ENCODE data around the gene LCTL. TPM values are rescaled to one million over a fixed set of nuclear protein-coding genes. Genes with fewer than 3 reads are reported as not detected.

Gene LCTL
- total and polyA plus RNA-seq, 3 donors from 2014 or later, result 0.16 to 0.19 TPM; not detected in 1

GRCh38 chr15:66566963-66567531, 1.2 kb upstream of the LCTL start:
- Histone ChIP-seq H3K36me3 (ENCODE audit: low read depth, missing control alignments) (no peaks in the 10 kb centered on the region), H3K4me3 (no peak overlapping the region), H3K27me3 (no peaks in the 10 kb centered on the region), H3K4me1 (no peaks in the 10 kb centered on the region), H3K9me3 (no peaks in the 10 kb centered on the region), H3K27ac (no peak overlapping the region)
- TF ChIP-seq CTCF (IDR thresholded peaks at IDR 0.05) (peak; percentile 20 to 79 (median 49)), POLR2A (IDR thresholded peaks at IDR 0.05) (no peak)
- 47 to 59% methylated on average over 15 of the region's 15 CpGs for WGBS, 2 donors
- intact Hi-C loops (cut with DNase I; ENCODE audit: low total_unique reads), result no loop called here
- DNase-seq, result peak; percentile 76

- Histone ChIP-seq H3K27me3 (no peaks in the 10 kb centered on the region), H3K9me3 (no peaks in the 10 kb centered on the region), H3K27ac (no peak overlapping the region), H3K4me3 (no peak overlapping the region), H3K4me1 (no peaks in the 10 kb centered on the region), H3K36me3 (ENCODE audit: low read depth, missing control alignments) (no peaks in the 10 kb centered on the region)
- DNase-seq, result no peak
- TF ChIP-seq CTCF (IDR thresholded peaks at IDR 0.05) (no peak), POLR2A (IDR thresholded peaks at IDR 0.05) (no peak)
- intact Hi-C loops (cut with DNase I; ENCODE audit: low total_unique reads), result no loop called here
- 84 to 86% methylated on average over 7 to 9 of the region's 9 CpGs for WGBS, 2 donors
Observed at GRCh38 chr15:66565141-66565641, 607 bp downstream of the LCTL start.

GRCh38 chr15:66564136-66565041, 1.4 kb downstream of the LCTL start:
- intact Hi-C loops (cut with DNase I; ENCODE audit: low total_unique reads), result no loop called here
- Histone ChIP-seq H3K36me3 (ENCODE audit: low read depth, missing control alignments) (no peaks in the 10 kb centered on the region), H3K27me3 (no peaks in the 10 kb centered on the region), H3K4me1 (no peaks in the 10 kb centered on the region), H3K9me3 (no peaks in the 10 kb centered on the region), H3K4me3 (no peak overlapping the region), H3K27ac (no peak overlapping the region)
- WGBS, 2 donors, result 90 to 93% methylated on average over 15 to 18 of the region's 18 CpGs
- TF ChIP-seq CTCF (IDR thresholded peaks at IDR 0.05) (no peak), POLR2A (IDR thresholded peaks at IDR 0.05) (no peak)
- DNase-seq, result no peak

- intact Hi-C loops (cut with DNase I; ENCODE audit: low total_unique reads), result no loop called here
- no peak overlapping the region for H3K4me3 ChIP-seq
- H3K9me3 ChIP-seq, result no peaks in the 10 kb centered on the region
- 84 to 94% methylated on average over 10 to 13 of the region's 13 CpGs for WGBS, 2 donors
- no peak overlapping the region for H3K27ac ChIP-seq
- no peaks in the 10 kb centered on the region for H3K36me3 ChIP-seq (ENCODE audit: low read depth, missing control alignments)
- TF ChIP-seq POLR2A (IDR thresholded peaks at IDR 0.05) (no peak), CTCF (IDR thresholded peaks at IDR 0.05) (no peak)
- no peak for DNase-seq
- H3K4me1 ChIP-seq, result no peaks in the 10 kb centered on the region
- no peaks in the 10 kb centered on the region for H3K27me3 ChIP-seq
Observed at GRCh38 chr15:66563566-66564110, 2.2 kb downstream of the LCTL start.

All from testis (tissue), 3 donors.